ENCODE data around the gene DYNC2H1.

DYNC2H1 gene

DNA sequence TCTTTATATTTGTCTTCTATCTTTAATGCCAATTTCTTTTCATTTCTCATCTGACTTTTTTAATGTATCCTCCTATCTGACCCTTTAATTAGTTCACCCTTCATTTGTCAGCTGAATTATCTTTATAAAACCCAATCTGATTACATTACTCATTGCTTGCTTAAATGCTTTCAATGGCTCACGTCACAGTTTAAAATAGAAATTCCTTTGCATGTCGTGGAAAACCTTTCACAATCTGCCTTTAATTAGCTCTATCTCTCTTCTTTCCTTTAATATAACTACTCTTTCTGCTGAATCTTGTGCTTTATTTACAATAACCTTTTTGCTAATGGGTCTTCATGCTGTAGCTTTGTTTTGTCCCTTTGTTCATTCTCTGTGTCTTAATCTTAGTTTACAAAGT, 125.7 kb downstream of the DYNC2H1 start:
- WGBS, 2 donors (ENCODE audit: extremely low coverage in 2 of 2, insufficient read length in 2 of 2, insufficient replicate concordance in 1 of 2) = no CpG with 5 or more reads among the region's 2 CpGs
- Histone ChIP-seq H3K27ac (replicated peaks; ENCODE audit: low read length) (no peak overlapping the region), H3K36me3 (replicated peaks in 1 of 2; ENCODE audit: control insufficient read depth in 2 of 2, insufficient read depth in 2 of 2, low read length in 2 of 2) (peaks cover 0 to 24% of the 10 kb centered on the region in 2 donors), H2BK5ac (ENCODE audit: low read length) (no peak overlapping the region), H3K4me2 (ENCODE audit: insufficient read depth, low read length, poor library complexity, severe bottlenecking) (no peak overlapping the region), H3K4me3 (ENCODE audit: low read length in 2 of 2) (no peak overlapping the region), H3K9me3 (replicated peaks in 1 of 2; ENCODE audit: control insufficient read depth in 2 of 2, insufficient read depth in 1 of 2, low read depth in 1 of 2, low read length in 2 of 2) (no peaks in the 10 kb centered on the region), H3K9ac (ENCODE audit: low read depth, low read length, poor library complexity) (no peak overlapping the region), H4K91ac (ENCODE audit: low read depth, low read length, poor library complexity) (no peak overlapping the region), H2BK12ac (ENCODE audit: low read length) (no peak overlapping the region), H2AK5ac (ENCODE audit: low read depth, low read length) (no peak overlapping the region), H3K23ac (ENCODE audit: low read depth, low read length, poor library complexity) (no peak overlapping the region), H2BK15ac (ENCODE audit: low read length) (no peak overlapping the region), H3K18ac (ENCODE audit: low read length) (no peak overlapping the region), H2AFZ (ENCODE audit: low read length) (no peak overlapping the region), H3K14ac (ENCODE audit: low read length) (no peak overlapping the region), H3K27me3 (ENCODE audit: control insufficient read depth in 3 of 3, insufficient read depth in 3 of 3, low read depth in 1 of 3, low read length in 3 of 3) (no peaks in the 10 kb centered on the region), H3K79me1 (ENCODE audit: low read depth, low read length) (no peaks in the 10 kb centered on the region), H2BK120ac (ENCODE audit: low read depth, low read length) (no peak overlapping the region), H3K4ac (ENCODE audit: low read length) (no peak overlapping the region), H3K4me1 (ENCODE audit: control insufficient read depth in 2 of 2, insufficient read depth in 1 of 2, low read depth in 1 of 2, low read length in 2 of 2) (peaks cover 0 to 1% of the 10 kb centered on the region in 2 donors), H4K8ac (ENCODE audit: low read depth, low read length) (no peak overlapping the region)
- DNase-seq (ENCODE audit: low spot score) = no peak

GRCh38 chr11:103241574-103241973, 132.3 kb downstream of the DYNC2H1 start:
- no peaks in the 10 kb centered on the region for H3K27me3 ChIP-seq (ENCODE audit: control insufficient read depth in 3 of 3, insufficient read depth in 3 of 3, low read depth in 1 of 3, low read length in 3 of 3)
- H3K18ac ChIP-seq (ENCODE audit: low read length) = no peak overlapping the region
- H2BK5ac ChIP-seq (ENCODE audit: low read length) = no peak overlapping the region
- H2AFZ ChIP-seq (ENCODE audit: low read length) = no peak overlapping the region
- no peak overlapping the region for H4K8ac ChIP-seq (ENCODE audit: low read depth, low read length)
- WGBS, 2 donors (ENCODE audit: extremely low coverage in 2 of 2, insufficient read length in 2 of 2, insufficient replicate concordance in 1 of 2) = no CpG with 5 or more reads among the region's 6 CpGs
- no peak overlapping the region for H3K4me2 ChIP-seq (ENCODE audit: insufficient read depth, low read length, poor library complexity, severe bottlenecking)
- no peak overlapping the region for H3K4me3 ChIP-seq (ENCODE audit: low read length in 2 of 2)
- H3K14ac ChIP-seq (ENCODE audit: low read length) = no peak overlapping the region
- H2BK12ac ChIP-seq (ENCODE audit: low read length) = no peak overlapping the region
- no peak overlapping the region for H3K4ac ChIP-seq (ENCODE audit: low read length)
- H2AK5ac ChIP-seq (ENCODE audit: low read depth, low read length) = no peak overlapping the region
- DNase-seq (ENCODE audit: low spot score) = no peak
- H4K91ac ChIP-seq (ENCODE audit: low read depth, low read length, poor library complexity) = no peak overlapping the region
- H3K9me3 ChIP-seq (replicated peaks in 1 of 2; ENCODE audit: control insufficient read depth in 2 of 2, insufficient read depth in 1 of 2, low read depth in 1 of 2, low read length in 2 of 2) = no peaks in the 10 kb centered on the region
- H3K23ac ChIP-seq (ENCODE audit: low read depth, low read length, poor library complexity) = no peak overlapping the region
- peaks cover 0 to 28% of the 10 kb centered on the region in 2 donors for H3K36me3 ChIP-seq (replicated peaks in 1 of 2; ENCODE audit: control insufficient read depth in 2 of 2, insufficient read depth in 2 of 2, low read length in 2 of 2)
- H2BK120ac ChIP-seq (ENCODE audit: low read depth, low read length) = no peak overlapping the region
- no peak overlapping the region for H2BK15ac ChIP-seq (ENCODE audit: low read length)
- no peak overlapping the region for H3K27ac ChIP-seq (replicated peaks; ENCODE audit: low read length)
- H3K9ac ChIP-seq (ENCODE audit: low read depth, low read length, poor library complexity) = no peak overlapping the region
- H3K4me1 ChIP-seq (ENCODE audit: control insufficient read depth in 2 of 2, insufficient read depth in 1 of 2, low read depth in 1 of 2, low read length in 2 of 2) = no peaks in the 10 kb centered on the region
- no peaks in the 10 kb centered on the region for H3K79me1 ChIP-seq (ENCODE audit: low read depth, low read length)

- H3K4me3 ChIP-seq (ENCODE audit: low read length in 2 of 2) = no peak overlapping the region
- no peaks in the 10 kb centered on the region for H3K27me3 ChIP-seq (ENCODE audit: control insufficient read depth in 3 of 3, insufficient read depth in 3 of 3, low read depth in 1 of 3, low read length in 3 of 3)
- no peak for DNase-seq (ENCODE audit: low spot score)
- no peak overlapping the region for H3K18ac ChIP-seq (ENCODE audit: low read length)
- no peak overlapping the region for H4K91ac ChIP-seq (ENCODE audit: low read depth, low read length, poor library complexity)
- no peaks in the 10 kb centered on the region for H3K79me1 ChIP-seq (ENCODE audit: low read depth, low read length)
- H3K9me3 ChIP-seq (replicated peaks in 1 of 2; ENCODE audit: control insufficient read depth in 2 of 2, insufficient read depth in 1 of 2, low read depth in 1 of 2, low read length in 2 of 2) = no peaks in the 10 kb centered on the region
- H3K4ac ChIP-seq (ENCODE audit: low read length) = no peak overlapping the region
- H2AFZ ChIP-seq (ENCODE audit: low read length) = no peak overlapping the region
- H3K4me2 ChIP-seq (ENCODE audit: insufficient read depth, low read length, poor library complexity, severe bottlenecking) = no peak overlapping the region
- H2BK5ac ChIP-seq (ENCODE audit: low read length) = no peak overlapping the region
- no peak overlapping the region for H3K27ac ChIP-seq (replicated peaks; ENCODE audit: low read length)
- H2AK5ac ChIP-seq (ENCODE audit: low read depth, low read length) = no peak overlapping the region
- H2BK120ac ChIP-seq (ENCODE audit: low read depth, low read length) = no peak overlapping the region
- H3K23ac ChIP-seq (ENCODE audit: low read depth, low read length, poor library complexity) = no peak overlapping the region
- H2BK15ac ChIP-seq (ENCODE audit: low read length) = no peak overlapping the region
- H2BK12ac ChIP-seq (ENCODE audit: low read length) = no peak overlapping the region
- no peaks in the 10 kb centered on the region for H3K4me1 ChIP-seq (ENCODE audit: control insufficient read depth in 2 of 2, insufficient read depth in 1 of 2, low read depth in 1 of 2, low read length in 2 of 2)
- H4K8ac ChIP-seq (ENCODE audit: low read depth, low read length) = no peak overlapping the region
- H3K9ac ChIP-seq (ENCODE audit: low read depth, low read length, poor library complexity) = no peak overlapping the region
- peaks cover 0 to 36% of the 10 kb centered on the region in 2 donors for H3K36me3 ChIP-seq (replicated peaks in 1 of 2; ENCODE audit: control insufficient read depth in 2 of 2, insufficient read depth in 2 of 2, low read length in 2 of 2)
- H3K14ac ChIP-seq (ENCODE audit: low read length) = no peak overlapping the region
These were observed 144.9 kb downstream of the DYNC2H1 start for GRCh38 chr11:103254123-103254522.

DNA sequence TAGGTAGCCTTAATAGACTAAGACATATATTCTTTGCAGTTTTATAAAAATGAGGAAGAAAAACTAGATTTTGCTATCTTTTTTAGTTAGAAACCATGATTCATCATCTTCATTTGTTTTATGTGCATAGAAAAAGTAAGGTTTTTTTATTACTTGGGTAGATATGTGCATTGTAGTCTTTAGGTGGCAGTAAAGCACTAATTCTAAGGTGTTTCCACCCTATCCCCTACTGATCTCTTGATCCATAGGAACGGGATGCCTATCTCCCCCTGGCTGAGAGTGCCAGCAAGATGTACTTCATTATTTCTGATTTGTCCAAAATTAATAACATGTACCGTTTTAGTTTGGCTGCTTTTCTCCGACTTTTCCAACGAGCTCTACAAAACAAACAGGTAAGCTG, 148.1 kb downstream of the DYNC2H1 start:
- Histone ChIP-seq H4K91ac (ENCODE audit: low read depth, low read length, poor library complexity) (no peak overlapping the region), H2BK12ac (ENCODE audit: low read length) (no peak overlapping the region), H3K27ac (replicated peaks; ENCODE audit: low read length) (no peak overlapping the region), H3K79me1 (ENCODE audit: low read depth, low read length) (no peaks in the 10 kb centered on the region), H3K36me3 (replicated peaks in 1 of 2; ENCODE audit: control insufficient read depth in 2 of 2, insufficient read depth in 2 of 2, low read length in 2 of 2) (peaks cover 3 to 52% of the 10 kb centered on the region in 2 donors), H2BK15ac (ENCODE audit: low read length) (no peak overlapping the region), H4K8ac (ENCODE audit: low read depth, low read length) (no peak overlapping the region), H3K9ac (ENCODE audit: low read depth, low read length, poor library complexity) (no peak overlapping the region), H3K23ac (ENCODE audit: low read depth, low read length, poor library complexity) (no peak overlapping the region), H3K14ac (ENCODE audit: low read length) (no peak overlapping the region), H3K27me3 (ENCODE audit: control insufficient read depth in 3 of 3, insufficient read depth in 3 of 3, low read depth in 1 of 3, low read length in 3 of 3) (no peaks in the 10 kb centered on the region), H3K4me2 (ENCODE audit: insufficient read depth, low read length, poor library complexity, severe bottlenecking) (no peak overlapping the region), H3K18ac (ENCODE audit: low read length) (no peak overlapping the region), H2BK5ac (ENCODE audit: low read length) (no peak overlapping the region), H3K4ac (ENCODE audit: low read length) (no peak overlapping the region), H2AK5ac (ENCODE audit: low read depth, low read length) (no peak overlapping the region), H2AFZ (ENCODE audit: low read length) (no peak overlapping the region), H3K4me1 (ENCODE audit: control insufficient read depth in 2 of 2, insufficient read depth in 1 of 2, low read depth in 1 of 2, low read length in 2 of 2) (no peaks in the 10 kb centered on the region), H2BK120ac (ENCODE audit: low read depth, low read length) (no peak overlapping the region), H3K4me3 (ENCODE audit: low read length in 2 of 2) (no peak overlapping the region), H3K9me3 (replicated peaks in 1 of 2; ENCODE audit: control insufficient read depth in 2 of 2, insufficient read depth in 1 of 2, low read depth in 1 of 2, low read length in 2 of 2) (no peaks in the 10 kb centered on the region)
- no CpG with 5 or more reads among the region's 4 CpGs for WGBS, 2 donors (ENCODE audit: extremely low coverage in 2 of 2, insufficient read length in 2 of 2, insufficient replicate concordance in 1 of 2)
- no peak for DNase-seq (ENCODE audit: low spot score)

Measured in neuronal stem cell (in vitro differentiated cells).